ENCODE measurements around the gene AHCYL1.

The AHCYL1 gene

GRCh38 chr1:110067893-110068645 is 83.5 kb downstream of the AHCYL1 start:
- Histone ChIP-seq H3K4me3 (ENCODE audit: low read depth in 1 of 2, low read length in 2 of 2) (no peak overlapping the region), H3K27me3 (ENCODE audit: control insufficient read depth in 1 of 2, insufficient read depth in 2 of 2, low read length in 2 of 2) (peaks cover 55 to 60% of the 10 kb centered on the region in 2 donors), H3K36me3 (ENCODE audit: insufficient read depth, low read length) (no peaks in the 10 kb centered on the region), H3K27ac (ENCODE audit: low read depth, low read length) (no peak overlapping the region), H3K9ac (ENCODE audit: low read length) (no peak overlapping the region), H3K9me3 (ENCODE audit: low read length) (peaks cover 9% of the 10 kb centered on the region), H3K4me1 (ENCODE audit: insufficient read depth, low read length) (peaks cover 18% of the 10 kb centered on the region)

GRCh38 chr1:110068646-110069403 is 84.3 kb downstream of the AHCYL1 start:
- Histone ChIP-seq H3K36me3 (ENCODE audit: insufficient read depth, low read length) (no peaks in the 10 kb centered on the region), H3K9me3 (ENCODE audit: low read length) (peaks cover 9% of the 10 kb centered on the region), H3K27me3 (ENCODE audit: control insufficient read depth in 1 of 2, insufficient read depth in 2 of 2, low read length in 2 of 2) (peaks cover 59 to 60% of the 10 kb centered on the region in 2 donors), H3K27ac (ENCODE audit: low read depth, low read length) (no peak overlapping the region), H3K4me1 (ENCODE audit: insufficient read depth, low read length) (peaks cover 18% of the 10 kb centered on the region), H3K9ac (ENCODE audit: low read length) (no peak overlapping the region), H3K4me3 (ENCODE audit: low read depth in 1 of 2, low read length in 2 of 2) (no peak overlapping the region)

GRCh38 chr1:110069404-110070281 is 85.1 kb downstream of the AHCYL1 start:
- Histone ChIP-seq H3K9me3 (ENCODE audit: low read length) (peaks cover 9% of the 10 kb centered on the region), H3K27ac (ENCODE audit: low read depth, low read length) (no peak overlapping the region), H3K4me1 (ENCODE audit: insufficient read depth, low read length) (peaks cover 18% of the 10 kb centered on the region), H3K9ac (ENCODE audit: low read length) (no peak overlapping the region), H3K4me3 (ENCODE audit: low read depth in 1 of 2, low read length in 2 of 2) (no peak overlapping the region), H3K36me3 (ENCODE audit: insufficient read depth, low read length) (no peaks in the 10 kb centered on the region), H3K27me3 (ENCODE audit: control insufficient read depth in 1 of 2, insufficient read depth in 2 of 2, low read length in 2 of 2) (peaks cover 60 to 65% of the 10 kb centered on the region in 2 donors)

GRCh38 chr1:110070282-110070669 is 85.7 kb downstream of the AHCYL1 start:
- no peak overlapping the region for H3K27ac ChIP-seq (ENCODE audit: low read depth, low read length)
- H3K27me3 ChIP-seq (ENCODE audit: control insufficient read depth in 1 of 2, insufficient read depth in 2 of 2, low read length in 2 of 2) = peaks cover 60 to 65% of the 10 kb centered on the region in 2 donors
- H3K9me3 ChIP-seq (ENCODE audit: low read length) = peaks cover 9% of the 10 kb centered on the region
- H3K4me3 ChIP-seq (ENCODE audit: low read depth in 1 of 2, low read length in 2 of 2) = no peak overlapping the region
- peaks cover 18% of the 10 kb centered on the region for H3K4me1 ChIP-seq (ENCODE audit: insufficient read depth, low read length)
- H3K36me3 ChIP-seq (ENCODE audit: insufficient read depth, low read length) = no peaks in the 10 kb centered on the region
- H3K9ac ChIP-seq (ENCODE audit: low read length) = no peak overlapping the region

GRCh38 chr1:110070671-110071242 is 86.2 kb downstream of the AHCYL1 start, which contains the start of gene ALX3:
Gene ALX3, minus strand, starts transcription at chr1:110070672. Its CDS starts 60 bp downstream, at chr1:110070612.
- H3K9ac ChIP-seq (ENCODE audit: low read length) = no peak within 1 kb of the TSS
- H3K9me3 ChIP-seq (ENCODE audit: low read length) = peaks cover 9% of the 10 kb centered on the region
- no peak within 1 kb of the TSS for H3K27ac ChIP-seq (ENCODE audit: low read depth, low read length)
- H3K36me3 ChIP-seq (ENCODE audit: insufficient read depth, low read length) = no peaks in the 10 kb centered on the region
- H3K27me3 ChIP-seq (ENCODE audit: control insufficient read depth in 1 of 2, insufficient read depth in 2 of 2, low read length in 2 of 2) = peaks cover 60 to 65% of the 10 kb centered on the region in 2 donors
- H3K4me1 ChIP-seq (ENCODE audit: insufficient read depth, low read length) = peaks cover 18% of the 10 kb centered on the region
- H3K4me3 ChIP-seq (ENCODE audit: low read depth in 1 of 2, low read length in 2 of 2) = no peak within 1 kb of the TSS
